ENCODE data around the gene TCL1A.

DNA sequence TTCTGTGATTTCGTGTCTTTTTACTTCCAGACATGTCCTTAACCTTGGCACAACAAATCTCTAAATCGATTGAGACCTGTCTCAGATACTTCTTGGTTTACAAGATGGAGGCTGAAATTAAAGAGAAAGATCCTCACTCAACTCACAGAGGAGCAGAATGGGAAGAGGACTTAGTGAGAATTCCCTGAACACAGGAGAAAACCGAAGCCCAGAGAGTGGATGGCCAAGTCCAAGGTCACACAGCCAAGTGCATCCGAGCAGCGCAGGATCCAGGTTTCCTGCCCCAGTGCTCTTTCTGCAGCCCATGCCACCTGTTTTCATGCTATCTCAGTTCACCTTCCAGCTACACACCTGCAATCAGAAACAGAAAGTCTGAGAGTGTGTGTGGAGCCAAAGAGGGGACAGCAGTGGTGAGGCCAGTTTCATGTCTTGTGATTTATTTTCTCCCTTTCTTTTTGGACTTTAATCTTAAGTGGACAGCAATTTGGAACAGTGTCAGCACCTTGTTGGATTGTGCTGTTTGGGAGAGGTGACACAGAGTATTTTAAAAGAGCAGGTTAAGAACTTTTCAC is 50.6 kb downstream of the TCL1A start:
- TF ChIP-seq SUZ12 (IDR thresholded peaks at IDR 0.05) (no peak), ARNT (IDR thresholded peaks at IDR 0.05) (no peak), FOXM1 (IDR thresholded peaks at IDR 0.05; ENCODE audit: borderline replicate concordance) (no peak), BHLHE40 (IDR thresholded peaks at IDR 0.05; ENCODE audit: borderline replicate concordance) (no peak), FOXK2 (IDR thresholded peaks at IDR 0.05) (no peak), HDGF (IDR thresholded peaks at IDR 0.05; ENCODE audit: borderline replicate concordance) (no peak), L3MBTL2 (conservative IDR thresholded peaks at IDR 0.05) (no peak), NFRKB (IDR thresholded peaks at IDR 0.05) (no peak), ELF4 (IDR thresholded peaks at IDR 0.05) (no peak), LEF1 (IDR thresholded peaks at IDR 0.05; ENCODE audit: borderline replicate concordance) (no peak), SP1 (IDR thresholded peaks at IDR 0.05) (no peak), FOXA1 (IDR thresholded peaks at IDR 0.05) (no peak), ZNF384 (IDR thresholded peaks at IDR 0.05) (no peak)
- TF ChIP-seq, protein P1, sequence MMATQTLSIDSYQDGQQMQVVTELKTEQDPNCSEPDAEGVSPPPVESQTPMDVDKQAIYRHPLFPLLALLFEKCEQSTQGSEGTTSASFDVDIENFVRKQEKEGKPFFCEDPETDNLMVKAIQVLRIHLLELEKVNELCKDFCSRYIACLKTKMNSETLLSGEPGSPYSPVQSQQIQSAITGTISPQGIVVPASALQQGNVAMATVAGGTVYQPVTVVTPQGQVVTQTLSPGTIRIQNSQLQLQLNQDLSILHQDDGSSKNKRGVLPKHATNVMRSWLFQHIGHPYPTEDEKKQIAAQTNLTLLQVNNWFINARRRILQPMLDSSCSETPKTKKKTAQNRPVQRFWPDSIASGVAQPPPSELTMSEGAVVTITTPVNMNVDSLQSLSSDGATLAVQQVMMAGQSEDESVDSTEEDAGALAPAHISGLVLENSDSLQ (IDR thresholded peaks at IDR 0.05): no peak

Measured in HEK293T (cell line).